GM18867 (cell line): Measurements from ENCODE around the gene ENTPD1.
"Not testable (repeated sequence)": the region's sequence is repeated elsewhere in the genome, so short reads cannot be mapped to it uniquely, and the experiment has no call there.

ENCODE experiments used
- ATAC-seq: cut with Tn5 transposase; IDR thresholded peaks from one replicate; pipeline ENCODE4 v1.9.1; 2021; ENCODE audit warnings: mild to moderate bottlenecking, moderate library complexity; ENCODE audit not compliant: unreplicated experiment

Gene ENTPD1

DNA sequence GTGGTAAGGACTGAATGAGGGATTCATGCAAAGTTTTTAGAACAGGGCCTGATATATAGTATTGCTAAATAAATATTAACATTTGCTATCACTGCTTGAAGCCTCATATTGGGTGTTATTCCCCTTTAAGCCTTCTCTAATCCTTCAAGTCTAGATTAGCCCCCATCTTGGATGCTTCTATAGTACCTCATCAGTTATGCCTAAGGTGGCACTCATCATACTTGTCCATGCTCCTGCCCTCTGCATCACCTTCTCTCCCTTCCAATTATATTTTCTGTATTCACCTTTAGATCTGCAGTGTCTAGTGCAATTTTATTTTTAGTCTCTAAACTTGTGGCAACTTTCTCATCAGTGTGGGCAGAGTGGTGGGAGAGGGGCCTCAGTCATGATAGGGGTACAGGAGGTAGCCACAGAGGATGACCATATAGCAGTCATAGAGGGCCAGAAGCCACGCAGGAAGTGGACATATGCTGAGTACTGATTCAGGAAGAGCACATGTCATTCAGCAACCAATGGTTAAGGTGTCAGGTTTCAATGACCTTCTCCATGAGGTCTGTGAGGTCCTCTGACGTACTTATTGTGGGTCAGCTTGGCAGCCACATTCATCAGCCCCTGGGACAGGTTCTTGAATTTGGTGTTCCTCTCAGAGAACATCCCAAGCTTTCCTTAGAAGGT, 2.5 kb downstream of the ENTPD1 start:
- ATAC-seq: peak; percentile 52

DNA sequence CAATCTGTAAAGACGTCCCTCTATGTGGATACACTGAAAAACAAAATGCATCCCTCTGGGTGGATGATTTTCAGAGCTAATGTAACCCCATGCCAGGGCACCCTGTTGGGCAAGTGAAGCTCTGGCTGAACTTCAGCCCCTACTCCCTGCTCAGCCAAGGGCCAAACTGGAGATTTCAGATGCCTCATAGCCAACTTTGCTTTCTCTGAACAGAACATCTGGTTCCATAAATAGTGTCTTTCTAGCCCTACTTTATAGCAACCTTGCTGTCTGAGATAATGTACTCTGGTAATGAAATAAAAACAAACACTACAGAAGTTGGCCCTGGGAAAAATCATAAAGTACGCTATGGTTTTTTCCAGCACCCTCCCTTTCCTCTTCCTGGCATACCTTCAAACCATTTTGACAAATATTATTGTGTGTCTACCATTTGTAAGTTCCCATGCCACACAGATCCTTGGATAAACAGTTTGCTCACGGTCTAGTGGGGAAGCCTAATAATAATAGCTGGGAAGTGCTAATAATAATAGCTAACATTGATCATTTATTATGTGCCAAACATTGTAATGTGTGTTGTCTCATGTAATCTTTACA, 3.4 kb downstream of the ENTPD1 start:
- ATAC-seq: no peak

DNA sequence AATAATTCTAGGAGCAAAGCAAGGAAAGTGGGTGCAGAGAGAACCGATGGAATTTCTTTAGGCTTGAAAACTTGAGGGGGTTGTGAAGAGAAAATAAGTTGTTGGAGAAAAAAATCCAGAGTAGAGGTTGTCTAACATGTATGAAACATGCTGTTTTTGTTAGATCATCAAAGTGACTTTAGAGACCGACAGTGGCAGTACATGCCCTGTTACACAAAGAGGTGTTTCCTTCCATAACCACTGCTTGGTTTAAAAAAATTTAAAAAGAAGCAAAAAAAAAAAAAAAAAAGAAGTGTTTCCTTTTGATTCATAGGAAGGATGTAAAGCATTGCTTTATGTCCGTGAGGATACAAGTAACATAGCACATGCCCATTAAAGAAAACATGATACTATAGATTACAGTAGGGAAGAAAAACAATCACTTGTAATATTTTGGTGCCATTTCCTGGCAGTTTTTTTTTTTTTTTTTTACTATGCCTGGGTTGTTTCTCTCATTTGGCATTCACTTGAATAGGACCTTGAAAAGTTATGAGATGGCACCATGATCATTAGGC, 6.1 kb downstream of the ENTPD1 start:
- no peak for ATAC-seq

DNA sequence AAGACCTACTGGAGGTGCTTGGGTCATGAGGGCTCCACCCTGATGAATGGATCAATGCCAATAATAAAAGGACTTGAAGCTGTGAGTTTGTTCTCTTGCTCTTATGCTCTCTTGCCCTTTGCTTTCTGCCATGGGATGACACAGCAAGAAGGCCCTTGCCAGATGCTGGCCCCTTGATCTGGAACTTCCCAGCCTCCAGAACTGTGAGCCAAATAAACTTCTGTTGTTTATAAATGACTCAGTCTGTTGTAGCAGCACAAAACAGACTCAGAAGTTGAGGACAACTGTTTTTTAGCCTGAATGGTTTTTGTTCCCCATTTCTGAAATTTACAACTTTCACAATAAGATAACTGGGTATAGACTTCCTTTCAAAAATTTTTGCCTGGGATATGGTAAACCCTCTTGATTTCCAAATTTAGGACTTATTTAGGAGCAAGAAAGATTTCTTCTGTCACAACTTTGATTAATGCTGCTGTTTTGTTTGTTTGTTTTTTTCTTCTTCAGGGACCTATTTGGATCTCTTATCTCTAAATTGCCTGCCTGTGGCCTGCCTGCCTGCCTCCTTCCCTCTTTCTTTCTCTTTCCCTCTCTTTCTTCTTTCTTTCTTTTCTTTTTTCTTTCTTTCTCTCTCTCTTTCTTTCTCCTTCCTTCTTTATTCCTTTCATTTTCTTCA, 12.1 kb downstream of the ENTPD1 start:
- peak; percentile 79 for ATAC-seq

DNA sequence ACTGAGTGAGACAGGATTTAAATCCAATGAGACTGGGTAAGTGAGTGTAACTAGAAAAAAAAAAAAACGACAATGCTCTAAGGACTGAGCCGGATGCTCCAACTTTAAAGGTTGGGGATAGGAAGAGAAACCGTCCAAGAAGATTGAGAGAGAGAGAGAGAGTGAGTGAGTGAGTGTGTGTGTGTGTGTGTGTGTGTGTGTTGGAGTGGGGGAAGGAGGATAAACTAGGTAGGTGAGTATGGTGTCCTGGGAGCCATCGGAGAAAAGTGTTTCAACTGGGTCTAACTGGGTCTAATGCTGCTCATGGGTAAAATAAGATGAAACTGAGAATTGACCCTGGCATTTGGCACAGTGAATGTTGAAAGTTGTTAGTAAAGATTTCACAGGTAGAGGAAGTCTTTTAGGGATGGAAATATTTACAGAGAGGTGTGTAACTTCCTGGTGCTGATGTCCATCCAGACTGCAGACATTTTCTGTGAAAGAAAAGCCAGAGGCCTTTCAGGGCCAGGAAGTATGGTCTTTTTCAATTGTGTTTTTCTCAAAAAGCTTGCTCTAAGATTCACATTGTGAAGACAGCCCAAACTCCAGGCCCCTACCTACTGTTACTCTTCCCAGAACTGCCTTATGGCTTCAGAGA, 14.2 kb downstream of the ENTPD1 start:
- no peak for ATAC-seq

DNA sequence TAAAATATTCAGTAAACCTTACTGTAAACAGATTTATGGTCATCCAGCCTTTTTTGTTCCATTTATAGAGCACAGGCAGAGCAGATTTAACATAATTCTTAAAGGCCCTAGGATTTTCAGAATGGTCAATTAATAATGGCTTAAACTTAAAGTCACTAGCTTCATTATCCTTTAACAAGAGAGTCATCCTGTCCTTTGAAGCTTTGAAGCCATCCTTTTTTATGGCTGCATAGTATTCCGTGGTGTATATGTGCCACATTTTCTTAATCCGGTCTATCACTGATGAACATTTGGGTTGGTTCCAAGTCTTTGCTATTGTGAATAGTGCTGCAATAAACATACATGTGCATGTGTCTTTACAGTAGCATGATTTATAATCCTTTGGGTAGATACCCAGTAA, 17.5 kb downstream of the ENTPD1 start:
- not testable (repeated sequence) for ATAC-seq

DNA sequence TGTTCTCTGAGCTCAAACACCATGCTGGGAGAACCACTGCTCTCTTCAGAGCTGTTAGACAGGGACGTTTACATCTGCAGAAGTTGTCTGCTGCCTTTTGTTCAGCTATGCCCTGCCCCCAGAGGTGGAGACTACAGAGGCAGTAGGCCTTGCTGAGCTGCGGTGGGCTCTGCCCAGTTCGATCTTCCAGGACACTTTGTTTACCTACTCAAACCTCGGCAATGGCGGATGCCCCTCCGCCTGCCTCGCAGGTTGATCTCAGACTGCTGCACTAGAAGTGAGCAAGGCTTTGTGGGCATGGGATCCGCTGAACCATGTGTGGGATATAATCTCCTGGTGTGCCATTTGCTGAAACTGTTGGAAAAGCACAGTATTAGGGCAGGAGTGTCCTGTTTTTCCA, 21.7 kb downstream of the ENTPD1 start:
- not testable (repeated sequence) for ATAC-seq

DNA sequence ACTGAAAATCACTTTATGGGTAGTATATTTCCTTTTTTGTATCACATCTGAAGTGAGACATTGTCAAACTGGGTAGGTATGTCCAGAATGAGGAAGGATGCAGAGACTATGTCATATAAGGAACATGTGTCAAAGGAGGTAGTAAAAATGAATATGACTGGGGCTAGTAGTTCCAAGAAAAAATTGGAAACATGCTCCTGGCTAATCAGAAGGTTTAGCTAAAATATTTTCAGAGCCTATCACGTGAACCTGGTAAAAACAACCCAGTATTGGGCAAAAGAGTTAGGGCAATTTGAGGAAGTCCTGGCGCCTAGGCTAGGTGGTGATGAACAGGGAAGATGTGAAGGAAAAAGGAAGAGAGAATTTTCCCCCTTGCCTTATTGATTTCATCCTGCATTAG, 26.4 kb downstream of the ENTPD1 start:
- no peak for ATAC-seq

DNA sequence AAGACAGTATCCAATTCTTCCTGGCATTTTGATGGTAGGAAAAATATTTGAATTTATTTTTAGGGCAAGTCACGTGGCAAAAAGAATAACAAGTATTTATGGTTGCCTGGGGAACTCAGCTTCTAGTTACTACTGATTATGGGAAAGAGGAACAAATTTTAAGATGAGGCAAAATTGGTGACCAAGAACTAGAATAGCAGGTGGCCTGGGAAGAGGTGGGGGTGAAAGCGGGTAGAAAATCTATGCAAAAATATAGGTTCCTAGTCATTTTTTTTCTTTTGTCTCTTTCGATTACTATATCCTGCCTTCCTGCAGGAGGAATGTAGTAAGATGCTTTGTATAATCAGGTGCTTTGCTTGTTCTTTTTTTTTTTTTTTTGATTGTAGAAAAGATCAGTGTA, 27.8 kb downstream of the ENTPD1 start:
- ATAC-seq: peak; percentile 52

DNA sequence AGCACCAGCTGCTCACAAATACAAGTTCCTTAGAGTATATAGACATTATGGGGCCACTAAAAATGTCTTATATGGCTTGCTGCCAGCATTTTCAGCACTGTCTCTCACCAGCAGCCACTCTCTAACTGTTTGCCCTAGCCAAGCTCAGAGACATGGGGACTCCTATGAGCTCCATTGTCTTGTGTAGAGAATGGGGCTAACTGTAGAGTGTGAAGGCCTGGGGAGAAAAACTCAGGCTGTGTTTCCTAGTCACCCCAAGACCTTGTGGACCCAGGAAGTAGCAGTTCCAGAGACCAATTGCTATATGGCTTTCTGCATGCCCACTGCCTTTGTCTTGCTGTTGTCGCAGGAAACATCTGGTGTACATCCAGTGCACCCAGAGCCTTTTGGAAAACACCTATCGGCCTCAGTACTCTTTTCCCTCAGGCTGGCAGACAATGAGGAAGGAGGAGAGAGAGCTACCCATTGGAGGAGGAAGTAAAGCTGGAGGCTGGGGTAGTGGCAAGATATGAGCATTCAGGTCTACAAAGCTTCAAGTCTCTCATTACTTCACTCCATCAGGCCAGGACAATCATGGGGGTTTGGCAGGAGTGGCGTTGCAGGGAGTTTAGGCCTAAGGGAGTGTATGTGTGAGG, 28.4 kb downstream of the ENTPD1 start:
- peak; percentile 23 for ATAC-seq

DNA sequence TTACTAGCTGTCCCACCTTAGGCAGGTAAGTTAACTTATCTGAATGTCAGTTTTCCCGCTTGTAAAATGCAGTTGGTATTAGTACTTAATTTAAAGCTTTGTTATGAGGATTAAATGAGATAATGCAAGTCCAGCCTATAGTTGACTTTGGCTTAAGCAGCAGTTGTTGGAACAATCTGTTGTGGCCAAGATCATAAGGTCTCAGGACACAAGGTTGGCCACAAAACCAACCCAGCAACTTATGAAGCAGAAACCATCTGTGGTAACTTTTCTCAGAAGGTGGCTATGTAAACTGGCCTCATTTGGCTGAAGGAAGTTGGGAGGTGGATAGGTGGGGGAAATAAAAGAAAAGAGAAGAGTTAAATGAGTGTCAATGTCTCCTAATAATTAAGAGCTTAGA, 29.4 kb downstream of the ENTPD1 start:
- peak; percentile 43 for ATAC-seq

DNA sequence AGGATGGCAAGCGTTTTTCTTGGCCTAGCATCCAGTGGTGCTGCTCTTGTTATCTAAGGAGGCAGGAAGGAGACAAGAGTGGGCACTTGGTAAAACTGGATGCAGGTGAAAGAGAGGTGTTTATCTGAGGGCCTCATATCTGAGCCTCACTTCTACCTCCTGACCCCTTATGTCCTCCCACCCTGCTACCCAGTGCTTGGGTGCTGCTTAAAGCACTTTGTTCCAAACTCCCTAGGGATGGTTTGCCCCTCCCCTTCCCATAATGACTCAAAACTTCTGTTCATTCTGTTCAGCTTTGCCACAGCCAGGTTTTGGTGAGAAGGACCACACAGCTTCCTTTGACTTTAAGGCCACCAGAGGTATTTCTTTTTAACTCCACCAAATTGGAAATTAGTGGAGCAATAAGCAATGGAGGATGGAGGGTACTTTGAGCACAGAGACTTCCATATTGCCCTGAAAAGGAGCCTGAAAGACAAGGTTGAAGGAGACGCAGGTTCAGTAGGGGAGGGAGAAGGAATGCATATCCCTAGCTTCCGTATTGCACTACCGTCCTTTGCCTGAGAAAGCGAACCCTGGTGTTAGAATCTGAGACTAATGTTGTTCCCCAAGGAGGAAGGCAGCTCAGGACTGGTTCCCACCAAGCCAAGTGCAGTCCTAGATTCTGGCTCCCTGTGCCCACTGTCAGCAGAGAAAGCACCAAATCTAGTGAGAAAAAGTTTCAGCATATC, 30.1 kb downstream of the ENTPD1 start:
- no peak for ATAC-seq

DNA sequence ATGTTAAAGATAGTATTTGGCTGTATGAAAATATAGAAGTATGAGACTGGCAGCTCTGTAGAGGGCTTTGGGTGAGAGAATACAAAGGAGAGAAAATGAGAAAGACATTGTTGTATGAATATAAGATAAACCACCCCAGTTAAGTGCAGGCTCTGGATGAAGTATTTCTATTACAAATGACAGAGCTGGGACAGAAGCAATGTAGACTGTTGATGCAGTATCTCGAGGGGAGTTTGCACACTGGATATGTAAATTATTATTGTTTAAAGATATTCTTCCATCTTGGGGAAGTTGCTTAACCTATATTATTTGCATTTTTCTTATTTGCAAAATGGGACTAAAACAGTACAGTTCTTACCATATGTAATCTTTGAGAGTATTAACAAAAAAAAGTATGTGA, 31.5 kb downstream of the ENTPD1 start:
- ATAC-seq: no peak

DNA sequence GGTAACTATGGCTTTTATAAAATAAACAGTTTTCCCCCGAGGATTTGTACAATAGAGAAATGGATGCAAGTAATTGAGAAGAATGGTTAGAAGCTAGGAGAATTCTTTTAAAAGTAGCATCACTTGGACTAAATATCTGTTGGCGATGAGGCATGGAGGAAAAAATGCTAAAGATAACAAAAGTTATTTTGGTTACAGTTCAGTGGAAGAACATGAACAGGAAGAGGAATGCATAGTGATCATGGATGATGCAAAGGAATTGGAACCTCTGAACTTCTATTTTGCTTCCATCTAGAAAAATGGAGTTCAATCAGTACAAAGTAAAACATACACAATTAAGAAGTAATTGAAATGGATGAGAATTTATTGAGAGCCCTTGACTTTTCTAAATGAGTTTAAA, 32.9 kb downstream of the ENTPD1 start:
- no peak for ATAC-seq

DNA sequence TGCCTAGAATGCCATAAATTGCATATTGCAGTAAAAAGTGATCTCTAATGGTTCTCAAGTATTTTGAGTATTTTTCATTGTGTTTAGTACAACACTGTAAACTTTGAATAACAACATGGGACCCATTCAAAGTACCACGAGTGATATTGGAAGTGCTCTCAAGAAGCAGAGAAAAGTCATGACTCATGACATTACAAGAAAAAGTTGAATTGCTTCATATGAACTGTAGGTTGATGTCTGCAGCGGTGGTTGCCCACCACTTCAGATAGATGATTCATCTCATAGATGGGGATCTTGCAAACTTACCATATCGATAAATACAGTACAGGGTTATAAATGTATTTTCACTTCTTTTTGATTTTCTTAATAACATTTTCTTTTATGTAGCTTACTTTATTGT, 33.9 kb downstream of the ENTPD1 start:
- ATAC-seq: no peak

DNA sequence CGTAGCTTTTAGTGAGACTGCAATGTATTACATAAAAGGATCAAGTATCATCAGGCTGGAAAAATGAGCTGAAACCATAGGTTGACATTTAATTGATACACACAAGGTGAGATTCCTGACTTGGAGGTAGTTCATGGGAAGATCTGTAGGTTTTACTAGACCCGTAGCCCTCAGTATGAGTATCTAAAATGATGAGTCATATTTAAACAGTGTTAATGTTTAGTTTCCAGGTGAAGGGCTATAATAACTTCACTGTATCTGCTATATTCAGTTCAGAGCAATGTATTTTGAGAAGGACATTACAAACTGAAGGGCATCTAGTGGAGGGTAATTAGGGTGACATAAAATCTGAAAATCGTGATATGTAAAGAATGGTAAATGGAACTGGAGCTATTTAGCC, 35.0 kb downstream of the ENTPD1 start:
- ATAC-seq: peak; percentile 48

DNA sequence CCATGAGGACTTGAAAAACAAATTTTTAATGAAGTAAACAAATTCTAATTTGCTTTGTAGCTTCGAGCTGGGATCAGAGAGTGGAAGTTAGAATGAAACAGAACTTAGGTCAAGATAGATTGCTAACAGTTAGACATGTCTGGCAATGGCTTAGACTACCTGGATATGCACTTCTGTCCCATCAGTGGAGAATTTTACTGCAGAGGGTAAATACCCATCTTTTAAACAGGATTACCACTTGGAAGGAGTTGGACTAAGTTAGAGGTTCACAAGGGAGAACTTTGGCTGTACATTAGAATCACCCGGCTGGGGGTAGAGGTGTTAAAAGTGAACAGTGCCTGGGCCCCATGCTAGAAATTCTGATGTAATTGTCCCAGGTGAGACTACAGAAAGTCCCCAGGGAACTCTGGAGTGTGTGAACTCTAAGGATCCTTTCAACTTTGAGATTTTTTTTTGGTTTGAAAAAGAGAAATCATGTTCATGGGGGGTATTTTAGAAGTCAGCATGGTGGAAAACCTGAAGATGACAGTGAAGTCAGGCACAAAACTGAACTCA, 35.5 kb downstream of the ENTPD1 start:
- peak; percentile 30 for ATAC-seq

DNA sequence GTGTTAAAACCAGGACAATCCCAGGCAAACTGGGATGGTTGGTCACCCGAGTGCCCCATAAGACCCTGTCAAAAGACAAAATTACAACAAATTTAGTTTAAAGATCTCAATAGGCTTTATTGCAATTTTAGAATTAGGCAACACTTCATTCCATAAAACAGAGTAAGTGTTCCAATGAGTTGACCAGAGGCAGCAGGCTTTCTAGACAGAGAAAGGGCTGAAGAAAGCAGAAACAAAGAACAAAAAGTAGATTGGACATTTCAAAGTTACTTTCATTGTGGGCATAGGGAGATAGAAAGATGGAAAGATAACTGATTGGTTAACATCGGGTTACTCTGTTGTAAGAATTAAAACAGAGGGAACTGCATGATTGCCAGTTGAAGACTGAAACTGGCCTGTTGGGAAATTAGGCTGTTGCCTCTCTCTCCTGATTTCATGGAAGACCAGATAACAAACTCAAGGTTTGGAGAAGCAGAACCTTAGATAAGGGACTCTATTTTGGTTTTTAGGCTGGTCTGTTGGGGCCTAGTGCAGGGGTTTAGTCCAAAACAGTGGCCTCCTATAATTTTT, 36.3 kb downstream of the ENTPD1 start:
- no peak for ATAC-seq

DNA sequence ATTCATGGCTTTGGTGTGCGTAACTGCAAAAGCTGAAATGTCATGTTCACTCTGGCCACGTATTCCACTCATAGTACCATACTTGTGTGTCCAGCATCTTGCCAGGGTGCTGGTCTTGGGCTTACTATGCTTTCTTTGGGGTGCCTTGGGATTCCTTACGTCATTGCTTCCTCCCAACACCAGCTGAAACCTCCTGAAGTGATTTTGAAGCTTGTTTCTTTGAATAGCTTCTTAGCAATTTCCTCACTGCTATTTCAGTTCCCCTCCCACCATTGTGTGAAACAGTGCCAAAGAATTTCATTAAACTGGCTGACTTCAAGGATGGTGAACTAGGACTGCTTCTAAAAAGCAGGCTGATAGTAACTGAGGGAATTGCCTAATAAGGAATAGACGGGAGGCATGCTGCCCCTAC, 36.9 kb downstream of the ENTPD1 start:
- ATAC-seq: no peak
